HepG2 (cell line): ENCODE results near the gene CSTPP1. TPM values are rescaled to one million over a fixed set of nuclear protein-coding genes. Genes with fewer than 3 reads are reported as not detected.

Experiments
- ARNT2 ChIP-seq: sonication (generic); formaldehyde crosslinking; IDR thresholded peaks from 2 replicates; pipeline ENCODE4 v1.8.0; 2022; ENCODE audit warnings: mild to moderate bottlenecking, low read depth, missing genetic modification reagents, moderate library complexity
- CC2D1A ChIP-seq: sonication (generic); formaldehyde crosslinking; IDR thresholded peaks from 2 replicates; pipeline ENCODE4 v1.8.1; 2023; ENCODE audit warnings: mild to moderate bottlenecking, missing genetic modification reagents
- ELF1 ChIP-seq: sonication (generic); formaldehyde crosslinking; IDR thresholded peaks from 2 replicates; pipeline ENCODE4 v1.4.0; 2020; ENCODE audit warnings: missing genetic modification reagents
- HDAC2 ChIP-seq: sonication (generic); formaldehyde crosslinking; IDR thresholded peaks from 2 replicates; pipeline ENCODE4 v1.4.0; 2020; ENCODE audit warnings: missing genetic modification reagents
- HNF4G ChIP-seq, 2 experiments: sonication (generic) in 1 of 2; formaldehyde crosslinking in 1 of 2; IDR thresholded peaks; 2 replicates each; pipeline versions ENCODE4 v1.4.0 to v1.6.1; 2011 to 2020; ENCODE audit warnings: borderline replicate concordance in 2 of 2, low read depth in 2 of 2, mild to moderate bottlenecking in 2 of 2, low read length in 1 of 2, missing genetic modification reagents in 1 of 2, moderate library complexity in 1 of 2
- JARID2 ChIP-seq: sonication (generic); formaldehyde crosslinking; IDR thresholded peaks from 2 replicates; pipeline ENCODE4 v1.8.1; 2023; ENCODE audit warnings: missing genetic modification reagents, inconsistent platforms; ENCODE audit not compliant: insufficient replicate concordance
- KLF11 ChIP-seq: IDR thresholded peaks from 2 replicates; pipeline ENCODE4 v1.6.1; 2016; ENCODE audit warnings: missing compliant biosample characterization
- LCORL ChIP-seq, 2 experiments: fragments of 450-650 bp in 1 of 2; sonication (generic) in 1 of 2; formaldehyde crosslinking in 1 of 2; IDR thresholded peaks; 2 replicates each; pipeline versions ENCODE4 v1.5.0 to v1.6.1; 2017 to 2020; ENCODE audit warnings: antibody characterized with exemption in 1 of 2, missing genetic modification reagents in 1 of 2
- NFIC ChIP-seq: IDR thresholded peaks from 2 replicates; pipeline ENCODE4 v1.6.1; 2012; ENCODE audit warnings: mild to moderate bottlenecking, low read length, inconsistent platforms
- RCOR2 ChIP-seq: IDR thresholded peaks from 2 replicates; pipeline ENCODE4 v1.6.1; 2016; ENCODE audit warnings: missing biosample characterization, missing genetic modification reagents
- SIN3A ChIP-seq: IDR thresholded peaks from 2 replicates; pipeline ENCODE4 v1.6.1; 2011; ENCODE audit warnings: low read depth, mild to moderate bottlenecking, control low read depth, low read length, borderline replicate concordance
- SNAPC2 ChIP-seq: sonication (generic); formaldehyde crosslinking; IDR thresholded peaks from 2 replicates; pipeline ENCODE4 v1.8.1; 2022; ENCODE audit warnings: mild to moderate bottlenecking, missing genetic modification reagents
- TARDBP ChIP-seq: sonication (generic); formaldehyde crosslinking; IDR thresholded peaks from 2 replicates; pipeline ENCODE4 v1.8.0; 2022; ENCODE audit warnings: mild to moderate bottlenecking, missing genetic modification reagents
- ZBTB21 ChIP-seq: sonication (generic); formaldehyde crosslinking; IDR thresholded peaks from 2 replicates; pipeline ENCODE4 v1.4.0; 2020; ENCODE audit warnings: missing genetic modification reagents
- ZFP1 ChIP-seq: IDR thresholded peaks from 2 replicates; pipeline ENCODE4 v1.6.1; 2016
- ZNF124 ChIP-seq: sonication (generic); formaldehyde crosslinking; IDR thresholded peaks from 2 replicates; pipeline ENCODE4 v1.4.0; 2020; ENCODE audit warnings: missing genetic modification reagents
- ZNF232 ChIP-seq: sonication (generic); formaldehyde crosslinking; IDR thresholded peaks from 2 replicates; pipeline ENCODE4 v1.4.0; 2020; ENCODE audit warnings: missing genetic modification reagents, borderline replicate concordance
- ZNF33A ChIP-seq: sonication (generic); formaldehyde crosslinking; IDR thresholded peaks from 2 replicates; pipeline ENCODE4 v1.5.1; 2020; ENCODE audit warnings: missing genetic modification reagents, mild to moderate bottlenecking, moderate library complexity, borderline replicate concordance
- ZNF772 ChIP-seq: sonication (generic); formaldehyde crosslinking; IDR thresholded peaks from 2 replicates; pipeline ENCODE4 v1.5.0; 2020; ENCODE audit warnings: mild to moderate bottlenecking, missing genetic modification reagents
- polyA plus RNA-seq, 8 experiments: library from polyadenylated mRNA; depleted of rRNA in 3 of 8; stranded (reverse) in 7 of 8; unstranded in 1 of 8; fragments of >200 nt; fragmentation: Illumina TruSeq in 4 of 8; extraction: Trizol in 4 of 8; gene quantifications; 2 replicates each; pipeline versions ENCODE4 v1.2.1 to v1.2.3, GENCODE V29; 2011 to 2016; ENCODE audit warnings: low read depth in 4 of 8, missing spikeins in 1 of 8, mixed read lengths in 1 of 8; ENCODE audit not compliant: insufficient read depth in 1 of 8
- total RNA-seq, 5 experiments: library from RNA; depleted of rRNA; stranded (reverse); fragments of >200 nt; fragmentation: Illumina TruSeq; extraction: Trizol; gene quantifications; 2 replicates each; pipeline ENCODE4 v1.2.3, GENCODE V29; 2016; ENCODE audit warnings: low read depth in 1 of 5
- TF ChIP-seq, protein P1 (sequence below): sonication (generic); formaldehyde crosslinking; IDR thresholded peaks from 2 replicates; pipeline ENCODE4 v1.8.1; 2023; ENCODE audit warnings: mild to moderate bottlenecking, missing genetic modification reagents
- TF ChIP-seq, protein P2 (sequence below): sonication (generic); formaldehyde crosslinking; IDR thresholded peaks from 2 replicates; pipeline ENCODE4 v1.4.0; 2020; ENCODE audit warnings: missing genetic modification reagents, borderline replicate concordance
- TF ChIP-seq, protein P3 (sequence below): fragments of 450-650 bp; IDR thresholded peaks from 2 replicates; pipeline ENCODE4 v1.6.1; 2016
- TF ChIP-seq, protein P4 (sequence below): sonication (generic); formaldehyde crosslinking; IDR thresholded peaks from 2 replicates; pipeline ENCODE4 v1.8.0; 2022; ENCODE audit warnings: mild to moderate bottlenecking, missing genetic modification reagents

The CSTPP1 gene
- total and polyA plus RNA-seq, 2 of the 13 experiments (the other 11 are each of a cell fraction or from before 2014, with no cell fraction given) = 12.3 to 14.6 TPM

DNA sequence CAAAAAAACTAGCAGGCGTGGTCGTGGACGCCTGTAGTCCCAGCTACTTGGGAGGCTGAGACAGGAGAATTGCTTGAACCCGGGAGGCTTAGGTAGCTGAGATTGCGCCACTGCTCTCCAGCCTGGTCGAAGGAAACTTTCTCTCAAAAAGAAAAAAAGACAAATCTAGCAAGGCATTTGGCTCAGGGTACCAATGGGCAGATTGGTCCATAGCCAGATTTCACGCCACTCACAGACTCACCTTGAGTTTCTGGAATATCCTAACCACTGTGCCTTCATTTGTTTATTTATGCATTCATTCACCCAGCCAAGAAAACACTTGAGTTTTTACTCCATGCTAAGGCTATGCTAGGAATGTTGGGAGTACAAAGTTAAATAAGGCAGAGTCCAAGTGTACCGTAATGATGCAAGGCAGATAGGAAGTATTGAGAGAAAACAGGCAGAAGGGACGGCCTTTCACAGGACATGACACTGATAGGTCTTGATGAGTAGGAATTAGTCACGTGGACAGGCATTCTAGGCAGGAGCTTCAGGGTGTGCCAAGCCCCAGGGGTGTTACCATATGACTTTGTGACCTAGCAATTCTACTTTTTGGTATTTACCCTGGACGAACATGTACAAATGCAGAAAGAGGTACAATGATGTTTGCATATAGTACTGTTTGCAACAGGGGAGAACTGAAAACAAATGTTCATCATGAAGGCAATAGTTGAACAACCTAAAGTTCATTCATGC lies 252.7 kb downstream of the CSTPP1 start (continued):
- TF ChIP-seq, protein P1, sequence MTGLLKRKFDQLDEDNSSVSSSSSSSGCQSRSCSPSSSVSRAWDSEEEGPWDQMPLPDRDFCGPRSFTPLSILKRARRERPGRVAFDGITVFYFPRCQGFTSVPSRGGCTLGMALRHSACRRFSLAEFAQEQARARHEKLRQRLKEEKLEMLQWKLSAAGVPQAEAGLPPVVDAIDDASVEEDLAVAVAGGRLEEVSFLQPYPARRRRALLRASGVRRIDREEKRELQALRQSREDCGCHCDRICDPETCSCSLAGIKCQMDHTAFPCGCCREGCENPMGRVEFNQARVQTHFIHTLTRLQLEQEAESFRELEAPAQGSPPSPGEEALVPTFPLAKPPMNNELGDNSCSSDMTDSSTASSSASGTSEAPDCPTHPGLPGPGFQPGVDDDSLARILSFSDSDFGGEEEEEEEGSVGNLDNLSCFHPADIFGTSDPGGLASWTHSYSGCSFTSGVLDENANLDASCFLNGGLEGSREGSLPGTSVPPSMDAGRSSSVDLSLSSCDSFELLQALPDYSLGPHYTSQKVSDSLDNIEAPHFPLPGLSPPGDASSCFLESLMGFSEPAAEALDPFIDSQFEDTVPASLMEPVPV (CRISPR knock-in tag) = no peak
- TF ChIP-seq, protein P2, sequence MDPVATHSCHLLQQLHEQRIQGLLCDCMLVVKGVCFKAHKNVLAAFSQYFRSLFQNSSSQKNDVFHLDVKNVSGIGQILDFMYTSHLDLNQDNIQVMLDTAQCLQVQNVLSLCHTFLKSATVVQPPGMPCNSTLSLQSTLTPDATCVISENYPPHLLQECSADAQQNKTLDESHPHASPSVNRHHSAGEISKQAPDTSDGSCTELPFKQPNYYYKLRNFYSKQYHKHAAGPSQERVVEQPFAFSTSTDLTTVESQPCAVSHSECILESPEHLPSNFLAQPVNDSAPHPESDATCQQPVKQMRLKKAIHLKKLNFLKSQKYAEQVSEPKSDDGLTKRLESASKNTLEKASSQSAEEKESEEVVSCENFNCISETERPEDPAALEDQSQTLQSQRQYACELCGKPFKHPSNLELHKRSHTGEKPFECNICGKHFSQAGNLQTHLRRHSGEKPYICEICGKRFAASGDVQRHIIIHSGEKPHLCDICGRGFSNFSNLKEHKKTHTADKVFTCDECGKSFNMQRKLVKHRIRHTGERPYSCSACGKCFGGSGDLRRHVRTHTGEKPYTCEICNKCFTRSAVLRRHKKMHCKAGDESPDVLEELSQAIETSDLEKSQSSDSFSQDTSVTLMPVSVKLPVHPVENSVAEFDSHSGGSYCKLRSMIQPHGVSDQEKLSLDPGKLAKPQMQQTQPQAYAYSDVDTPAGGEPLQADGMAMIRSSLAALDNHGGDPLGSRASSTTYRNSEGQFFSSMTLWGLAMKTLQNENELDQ (CRISPR knock-in tag) = no peak
- TF ChIP-seq ZFP1 = no peak
- TF ChIP-seq ZNF33A (CRISPR knock-in tag) = no peak
- TF ChIP-seq ZBTB21 (CRISPR knock-in tag) = peak; percentile 56; the same call in 1 of the 2 replicates
- no peak for TF ChIP-seq ZNF772 (CRISPR knock-in tag)
- peak; percentile 73; the same call in 1 of the 2 replicates for TF ChIP-seq ELF1
- peak; percentile 68; the same call in 1 of the 2 replicates for TF ChIP-seq RCOR2 (CRISPR knock-in tag)
- TF ChIP-seq, protein P3, sequence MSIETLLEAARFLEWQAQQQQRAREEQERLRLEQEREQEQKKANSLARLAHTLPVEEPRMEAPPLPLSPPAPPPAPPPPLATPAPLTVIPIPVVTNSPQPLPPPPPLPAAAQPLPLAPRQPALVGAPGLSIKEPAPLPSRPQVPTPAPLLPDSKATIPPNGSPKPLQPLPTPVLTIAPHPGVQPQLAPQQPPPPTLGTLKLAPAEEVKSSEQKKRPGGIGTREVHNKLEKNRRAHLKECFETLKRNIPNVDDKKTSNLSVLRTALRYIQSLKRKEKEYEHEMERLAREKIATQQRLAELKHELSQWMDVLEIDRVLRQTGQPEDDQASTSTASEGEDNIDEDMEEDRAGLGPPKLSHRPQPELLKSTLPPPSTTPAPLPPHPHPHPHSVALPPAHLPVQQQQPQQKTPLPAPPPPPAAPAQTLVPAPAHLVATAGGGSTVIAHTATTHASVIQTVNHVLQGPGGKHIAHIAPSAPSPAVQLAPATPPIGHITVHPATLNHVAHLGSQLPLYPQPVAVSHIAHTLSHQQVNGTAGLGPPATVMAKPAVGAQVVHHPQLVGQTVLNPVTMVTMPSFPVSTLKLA = peak; percentile 68
- TF ChIP-seq LCORL (IDR thresholded peaks at IDR 0.05) = peak; percentile 79; the same call in 1 of the 2 replicates
- peak; percentile 95 for TF ChIP-seq LCORL (CRISPR knock-in tag; IDR thresholded peaks at IDR 0.05)
- TF ChIP-seq ZNF232 (CRISPR knock-in tag) = no peak
- TF ChIP-seq ZNF124 (CRISPR knock-in tag) = peak; percentile 26; the same call in 1 of the 2 replicates
- TF ChIP-seq HNF4G (IDR thresholded peaks at IDR 0.05; ENCODE audit: borderline replicate concordance, low read depth, low read length) = peak; percentile 98
- peak; percentile 93 for TF ChIP-seq HNF4G (CRISPR knock-in tag; IDR thresholded peaks at IDR 0.05; ENCODE audit: borderline replicate concordance, low read depth)
- peak; percentile 77; the same call in 1 of the 2 replicates for TF ChIP-seq NFIC
- TF ChIP-seq TARDBP (CRISPR knock-in tag) = peak; percentile 93
- no peak for TF ChIP-seq KLF11 (CRISPR knock-in tag)
- TF ChIP-seq CC2D1A (CRISPR knock-in tag) = no peak
- TF ChIP-seq SNAPC2 (CRISPR knock-in tag) = 0 out of 2 replicates have a peak, but pooled peaks have one; percentile 20
- peak; percentile 58; the same call in 1 of the 2 replicates for TF ChIP-seq SIN3A
- peak; percentile 98 for TF ChIP-seq HDAC2
- TF ChIP-seq, protein P4, sequence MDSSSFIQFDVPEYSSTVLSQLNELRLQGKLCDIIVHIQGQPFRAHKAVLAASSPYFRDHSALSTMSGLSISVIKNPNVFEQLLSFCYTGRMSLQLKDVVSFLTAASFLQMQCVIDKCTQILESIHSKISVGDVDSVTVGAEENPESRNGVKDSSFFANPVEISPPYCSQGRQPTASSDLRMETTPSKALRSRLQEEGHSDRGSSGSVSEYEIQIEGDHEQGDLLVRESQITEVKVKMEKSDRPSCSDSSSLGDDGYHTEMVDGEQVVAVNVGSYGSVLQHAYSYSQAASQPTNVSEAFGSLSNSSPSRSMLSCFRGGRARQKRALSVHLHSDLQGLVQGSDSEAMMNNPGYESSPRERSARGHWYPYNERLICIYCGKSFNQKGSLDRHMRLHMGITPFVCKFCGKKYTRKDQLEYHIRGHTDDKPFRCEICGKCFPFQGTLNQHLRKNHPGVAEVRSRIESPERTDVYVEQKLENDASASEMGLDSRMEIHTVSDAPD (CRISPR knock-in tag) = 0 out of 2 replicates have a peak, but pooled peaks have one; percentile 66
- peak; percentile 62 for TF ChIP-seq ARNT2
- TF ChIP-seq JARID2 (CRISPR knock-in tag) = peak; percentile 26
